D721Med (cell line): ENCODE results near the gene SNTB2.

ENCODE experiments used
- DNase-seq: peaks from one replicate; pipeline ENCODE4 v3.0.0; 2011; ENCODE audit warnings: low spot score; ENCODE audit not compliant: insufficient read length
- FAIRE-seq: peaks from 2 replicates; lab custom pipeline; 2011; peaks lifted over from hg19 to GRCh38; lab: Jason Lieb, UNC
- CTCF ChIP-seq: IDR thresholded peaks from 2 replicates; pipeline ENCODE4 v1.5.1; 2012; ENCODE audit warnings: mild to moderate bottlenecking, control low read depth; ENCODE audit not compliant: insufficient read depth; ENCODE audit errors: missing control alignments

Gene SNTB2

GRCh38 chr16:69310653-69311532 lies 123.9 kb downstream of the SNTB2 start, which contains the start of gene VPS4A:
Gene VPS4A (plus strand): TSS chr16:69311350. CDS start chr16:69311512, 162 bp downstream.
- FAIRE-seq (no peak), DNase-seq (peak; percentile 53)
- peak; percentile 79 for TF ChIP-seq CTCF

- DNase-seq (no peak), FAIRE-seq (no peak)
- TF ChIP-seq CTCF: peak; percentile 1
These were observed 124.8 kb downstream of the SNTB2 start for GRCh38 chr16:69311533-69312387.

- no peak for FAIRE-seq
- no peak for TF ChIP-seq CTCF
- no peak for DNase-seq
These were observed 126.5 kb downstream of the SNTB2 start for GRCh38 chr16:69313469-69313868.

GRCh38 chr16:69314534-69314933 lies 127.6 kb downstream of the SNTB2 start:
- no peak for TF ChIP-seq CTCF
- DNase-seq (no peak), FAIRE-seq (no peak)

GRCh38 chr16:69315486-69316311 lies 128.7 kb downstream of the SNTB2 start:
- DNase-seq (no peak), FAIRE-seq (no peak)
- TF ChIP-seq CTCF: no peak

GRCh38 chr16:69316595-69317034 lies 129.7 kb downstream of the SNTB2 start:
- DNase-seq (no peak), FAIRE-seq (no peak)
- TF ChIP-seq CTCF: no peak
